ENCODE measurements around the gene P2RX1. TPM values are rescaled to one million over a fixed set of nuclear protein-coding genes. Genes with fewer than 3 reads are reported as not detected.

Gene P2RX1
- total and polyA plus RNA-seq, 2 experiments from 2014 or later: 0.31 to 2.2 TPM

GRCh38 chr17:3925684-3926485 lies 9.6 kb upstream of the P2RX1 start (continued):
- TF ChIP-seq CREB1 (CRISPR knock-in tag; IDR thresholded peaks at IDR 0.05; ENCODE audit: low read depth) (no peak), CTCF (conservative IDR thresholded peaks at IDR 0.05; ENCODE audit: low read depth in 2 of 2) (no peak)

- no peak for DNase-seq (ENCODE audit: low spot score)
- H3K4me1 Mint-ChIP-seq: peaks cover 13% of the 10 kb centered on the region
- Histone ChIP-seq H3K36me3 (ENCODE audit: insufficient read depth) (no peaks in the 10 kb centered on the region), H3K27ac (ENCODE audit: low read depth) (no peak overlapping the region), H3K4me2 (no peak overlapping the region), H3K79me2 (replicated peaks; ENCODE audit: insufficient read depth) (no peaks in the 10 kb centered on the region), H2AFZ (no peak overlapping the region), H3F3A (replicated peaks; ENCODE audit: low read depth) (no peaks in the 10 kb centered on the region), H3K4me1 (ENCODE audit: insufficient read depth) (no peaks in the 10 kb centered on the region), H3K9me2 (ENCODE audit: insufficient read depth) (no peaks in the 10 kb centered on the region), H3K4me3 (no peak overlapping the region), H3K27me3 (ENCODE audit: insufficient read depth) (no peaks in the 10 kb centered on the region), H4K20me1 (replicated peaks; ENCODE audit: insufficient read depth) (no peaks in the 10 kb centered on the region)
- peaks cover 10% of the 10 kb centered on the region for H3K27me3 Mint-ChIP-seq (ENCODE audit: insufficient read depth, low read depth, poor library complexity)
- no peak for TF ChIP-seq JUNB (IDR thresholded peaks at IDR 0.05; ENCODE audit: unreplicated experiment)
- no peak for TF ChIP-seq NANOG (IDR thresholded peaks at IDR 0.05; ENCODE audit: borderline replicate concordance)
- TF ChIP-seq EZH2 (IDR thresholded peaks at IDR 0.05; ENCODE audit: low read depth, unreplicated experiment): no peak
- no peak for TF ChIP-seq ZNF114 (CRISPR knock-in tag; IDR thresholded peaks at IDR 0.05)
- no peak for TF ChIP-seq EZH2phosphoT487 (IDR thresholded peaks at IDR 0.05; ENCODE audit: unreplicated experiment)
- no peak for TF ChIP-seq CREB1 (CRISPR knock-in tag; IDR thresholded peaks at IDR 0.05; ENCODE audit: low read depth)
- no peak for TF ChIP-seq POLR2AphosphoS5 (IDR thresholded peaks at IDR 0.05; ENCODE audit: low read depth)
- TF ChIP-seq STAT1 (IDR thresholded peaks at IDR 0.05; ENCODE audit: unreplicated experiment): no peak
- TF ChIP-seq ETS1 (IDR thresholded peaks at IDR 0.05): no peak
- no peaks in the 10 kb centered on the region for H3K9me3 Mint-ChIP-seq
- no peak for ATAC-seq
- no peaks in the 10 kb centered on the region for H3K36me3 Mint-ChIP-seq (ENCODE audit: low read depth)
- H3K4me3 Mint-ChIP-seq: no peak overlapping the region
- H3K27ac Mint-ChIP-seq: no peak overlapping the region
These were observed 8.5 kb upstream of the P2RX1 start for GRCh38 chr17:3924512-3925350.
